SU-DHL-6 (cell line): ENCODE data around the gene C13orf46.

Experiments used
- H2AFZ ChIP-seq: fragments of 200-600 bp; sonication (generic); 2 replicates; pipeline ENCODE4 v1.6.1; 2014; ENCODE audit warnings: low read depth, mild to moderate bottlenecking, moderate library complexity, mixed read lengths, antibody characterized with exemption, low read length; ENCODE audit not compliant: severe bottlenecking
- H3F3A ChIP-seq: fragments of 200-600 bp; shearing (Covaris generic); 2 replicates; pipeline ENCODE4 v1.6.0; 2016; ENCODE audit warnings: antibody characterized with exemption, mild to moderate bottlenecking; ENCODE audit not compliant: insufficient read depth
- H3K27ac ChIP-seq: fragments of 200-600 bp; sonication (generic); 2 replicates; pipeline ENCODE4 v1.5.1; 2016; ENCODE audit warnings: low read depth, mild to moderate bottlenecking, low read length, moderate library complexity, mixed read lengths
- H3K27me3 ChIP-seq: fragments of 200-600 bp; sonication (generic), shearing (Covaris generic); 2 replicates; pipeline ENCODE4 v1.6.0; 2014; ENCODE audit warnings: mild to moderate bottlenecking, low read length
- H3K36me3 ChIP-seq: fragments of 200-600 bp; sonication (generic); 2 replicates; pipeline ENCODE4 v1.6.1; 2014; ENCODE audit warnings: mild to moderate bottlenecking, low read length, mixed read lengths
- H3K4me2 ChIP-seq: fragments of 300-600, 200-600 bp; shearing (Covaris generic), sonication (generic); 2 replicates; pipeline ENCODE4 v1.6.0; 2014; ENCODE audit warnings: low read length, low read depth, mild to moderate bottlenecking; ENCODE audit not compliant: poor library complexity, severe bottlenecking
- H3K4me3 ChIP-seq: fragments of 200-600 bp; sonication (generic); 2 replicates; pipeline ENCODE4 v1.5.1; 2014; ENCODE audit warnings: antibody characterized with exemption, low read length, mild to moderate bottlenecking, mixed read lengths; ENCODE audit not compliant: insufficient read depth, poor library complexity, severe bottlenecking
- H3K79me2 ChIP-seq: fragments of 200-600 bp; sonication (generic); 2 replicates; pipeline ENCODE4 v1.6.1; 2014; ENCODE audit warnings: mild to moderate bottlenecking, low read length, moderate library complexity; ENCODE audit not compliant: insufficient read depth
- H3K9ac ChIP-seq: fragments of 200-600 bp; sonication (generic); 2 replicates; pipeline ENCODE4 v1.7.0; 2014; ENCODE audit warnings: mild to moderate bottlenecking, low read length
- H3K9me2 ChIP-seq: fragments of 200-600 bp; sonication (generic); replicated peaks from 2 replicates; pipeline ENCODE4 v1.6.1; 2014; ENCODE audit warnings: low read length; ENCODE audit not compliant: insufficient read depth
- H3K9me3 ChIP-seq: fragments of 200-600 bp; sonication (generic); 2 replicates; pipeline ENCODE4 v1.6.1; 2014; ENCODE audit warnings: low read length, mixed read lengths; ENCODE audit not compliant: insufficient read depth
- H4K20me1 ChIP-seq: fragments of 200-600 bp; sonication (generic); 2 replicates; pipeline ENCODE4 v1.6.1; 2014; ENCODE audit warnings: low read depth, mild to moderate bottlenecking, antibody characterized with exemption, low read length, moderate library complexity, mixed read lengths
- EZH2phosphoT487 ChIP-seq: fragments of 200-600 bp; sonication (generic), shearing (Covaris generic); conservative IDR thresholded peaks from 2 replicates; pipeline ENCODE4 v1.6.1; 2018; ENCODE audit warnings: mild to moderate bottlenecking, antibody characterized with exemption, low read length, moderate library complexity, mixed read lengths
- TF ChIP-seq, protein P1 (sequence below): fragments of 200-600 bp; sonication (generic); IDR thresholded peaks from one replicate; pipeline ENCODE4 v1.5.1; 2017; ENCODE audit warnings: antibody characterized with exemption, mild to moderate bottlenecking, low read length, moderate library complexity; ENCODE audit not compliant: insufficient read depth, poor library complexity, severe bottlenecking

C13orf46 gene

DNA sequence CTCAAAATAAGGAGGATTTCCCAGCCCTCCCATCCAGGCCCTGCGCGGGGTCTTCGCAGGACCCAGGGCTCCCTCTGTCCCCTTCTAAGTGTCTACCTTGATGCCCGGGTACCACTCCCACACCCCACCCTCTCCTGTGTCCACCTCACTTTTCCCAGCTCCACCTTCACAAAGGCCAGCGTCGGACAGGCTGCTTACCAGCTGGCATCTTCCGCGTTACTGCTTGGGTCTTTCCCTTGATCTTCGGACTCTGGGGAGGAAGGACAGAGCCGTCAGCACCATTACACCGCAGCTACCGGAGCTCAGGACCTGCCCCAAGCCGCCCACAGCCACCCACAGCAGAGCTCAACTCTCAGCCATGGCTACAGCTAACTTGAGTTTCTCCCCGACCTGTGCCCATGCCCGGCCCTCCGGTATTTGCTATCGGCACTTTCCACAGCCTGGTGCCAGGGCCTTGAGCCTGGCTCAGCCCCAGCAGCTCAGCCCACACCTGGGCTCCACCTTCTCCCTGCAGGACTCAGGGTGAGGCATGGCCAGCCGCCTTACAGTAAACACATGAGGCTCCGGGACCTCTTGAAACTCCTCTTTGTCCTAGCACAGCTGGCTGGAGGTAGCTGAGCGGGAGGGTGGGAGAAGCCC lies 3.8 kb downstream of the C13orf46 start:
- H3K4me2 ChIP-seq = no peak overlapping the region
- H3K9ac ChIP-seq = no peak overlapping the region

DNA sequence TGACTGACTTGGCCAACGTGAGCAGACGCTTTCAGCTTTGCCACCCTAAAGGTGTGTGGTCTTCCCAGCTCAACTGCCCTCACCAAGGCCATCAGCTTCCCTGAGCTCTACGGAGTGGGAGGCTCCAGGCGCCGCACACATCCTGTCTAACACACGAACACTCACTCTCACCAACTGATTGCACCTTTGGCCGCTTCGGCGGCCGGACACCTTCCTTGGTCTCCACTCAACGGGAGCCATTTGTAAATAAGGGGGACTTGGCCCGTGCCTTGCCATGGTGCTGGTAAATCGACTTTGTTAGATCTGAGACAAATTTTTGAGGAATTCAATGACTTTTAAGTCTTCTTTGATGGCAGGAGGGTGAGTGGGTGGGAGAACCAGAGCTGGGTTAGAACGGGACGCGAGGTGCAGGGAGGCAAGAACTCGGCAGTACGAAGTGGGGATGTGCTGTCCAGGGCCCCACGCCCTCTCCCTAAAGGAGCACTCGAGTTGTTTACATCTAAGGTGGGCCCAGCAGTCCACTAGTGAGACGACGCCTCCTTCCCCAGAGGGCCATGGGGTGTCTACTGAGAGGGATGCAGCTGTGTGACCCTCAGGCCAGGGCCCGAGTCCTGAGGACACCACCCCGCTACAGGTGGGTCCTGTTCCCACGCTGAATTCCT lies 4.4 kb downstream of the C13orf46 start:
- no peaks in the 10 kb centered on the region for H3K27me3 ChIP-seq
- H2AFZ ChIP-seq = no peak overlapping the region
- H3F3A ChIP-seq = no peaks in the 10 kb centered on the region
- no peak overlapping the region for H3K4me3 ChIP-seq
- H4K20me1 ChIP-seq = no peaks in the 10 kb centered on the region
- H3K9ac ChIP-seq = no peak overlapping the region
- H3K9me3 ChIP-seq = no peaks in the 10 kb centered on the region
- no peak overlapping the region for H3K27ac ChIP-seq
- H3K9me2 ChIP-seq = no peaks in the 10 kb centered on the region
- TF ChIP-seq, protein P1, sequence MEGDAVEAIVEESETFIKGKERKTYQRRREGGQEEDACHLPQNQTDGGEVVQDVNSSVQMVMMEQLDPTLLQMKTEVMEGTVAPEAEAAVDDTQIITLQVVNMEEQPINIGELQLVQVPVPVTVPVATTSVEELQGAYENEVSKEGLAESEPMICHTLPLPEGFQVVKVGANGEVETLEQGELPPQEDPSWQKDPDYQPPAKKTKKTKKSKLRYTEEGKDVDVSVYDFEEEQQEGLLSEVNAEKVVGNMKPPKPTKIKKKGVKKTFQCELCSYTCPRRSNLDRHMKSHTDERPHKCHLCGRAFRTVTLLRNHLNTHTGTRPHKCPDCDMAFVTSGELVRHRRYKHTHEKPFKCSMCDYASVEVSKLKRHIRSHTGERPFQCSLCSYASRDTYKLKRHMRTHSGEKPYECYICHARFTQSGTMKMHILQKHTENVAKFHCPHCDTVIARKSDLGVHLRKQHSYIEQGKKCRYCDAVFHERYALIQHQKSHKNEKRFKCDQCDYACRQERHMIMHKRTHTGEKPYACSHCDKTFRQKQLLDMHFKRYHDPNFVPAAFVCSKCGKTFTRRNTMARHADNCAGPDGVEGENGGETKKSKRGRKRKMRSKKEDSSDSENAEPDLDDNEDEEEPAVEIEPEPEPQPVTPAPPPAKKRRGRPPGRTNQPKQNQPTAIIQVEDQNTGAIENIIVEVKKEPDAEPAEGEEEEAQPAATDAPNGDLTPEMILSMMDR = no peak
- TF ChIP-seq EZH2phosphoT487 = no peak
- no peaks in the 10 kb centered on the region for H3K36me3 ChIP-seq
- no peaks in the 10 kb centered on the region for H3K79me2 ChIP-seq
- no peak overlapping the region for H3K4me2 ChIP-seq

More for the DNA sequence above, 3.8 kb downstream of the C13orf46 start:
- Histone ChIP-seq H3K27ac (no peak overlapping the region), H3K9me2 (no peaks in the 10 kb centered on the region), H3K36me3 (no peaks in the 10 kb centered on the region), H3K79me2 (no peaks in the 10 kb centered on the region), H3K9me3 (no peaks in the 10 kb centered on the region), H3F3A (no peaks in the 10 kb centered on the region), H2AFZ (no peak overlapping the region), H4K20me1 (no peaks in the 10 kb centered on the region), H3K27me3 (no peaks in the 10 kb centered on the region), H3K4me3 (no peak overlapping the region)
- TF ChIP-seq, protein P1 = no peak
- TF ChIP-seq EZH2phosphoT487 = no peak

DNA sequence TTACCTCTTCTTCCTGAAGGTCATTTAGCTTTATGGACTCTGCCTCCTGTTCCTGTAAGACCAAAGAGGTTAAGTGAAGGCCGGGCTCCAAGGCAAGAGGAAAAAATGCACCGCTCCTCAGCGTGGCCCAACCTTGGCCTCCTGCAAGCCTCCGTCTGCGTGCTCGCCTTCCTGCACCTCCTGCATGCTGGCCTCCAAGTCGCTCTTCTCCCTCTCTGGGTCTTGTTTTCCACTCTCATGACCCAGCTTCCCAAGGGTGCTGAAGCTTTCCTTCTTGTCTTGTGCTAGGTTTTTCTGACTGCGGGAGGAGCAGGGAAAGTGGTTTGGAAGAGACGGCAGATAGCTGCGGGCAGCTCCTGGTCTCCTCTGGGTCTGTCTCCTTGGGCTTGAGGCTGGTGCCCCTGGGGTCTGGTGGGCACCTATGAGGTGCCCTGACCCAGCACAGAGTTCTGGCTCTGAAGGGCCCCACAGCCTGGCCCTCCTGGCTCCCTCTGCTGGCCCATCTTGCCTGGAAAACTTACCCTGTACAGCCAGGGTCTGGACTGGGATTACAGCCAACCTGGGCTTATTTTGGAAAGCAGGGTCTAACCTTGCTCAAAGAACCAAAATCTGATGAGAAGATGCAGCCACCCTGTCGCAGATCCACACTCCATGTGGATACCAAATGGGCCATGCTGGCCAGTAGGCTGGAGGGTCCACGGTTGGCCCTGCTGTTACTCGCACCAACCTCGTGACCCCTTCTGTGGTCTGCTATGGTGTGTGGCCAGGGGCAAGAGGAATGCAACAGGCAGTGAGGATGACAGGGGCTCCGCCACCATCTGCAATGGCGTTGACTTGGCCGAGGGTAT lies 5.2 kb downstream of the C13orf46 start:
- H4K20me1 ChIP-seq = no peaks in the 10 kb centered on the region
- H3K36me3 ChIP-seq = no peaks in the 10 kb centered on the region
- H3K79me2 ChIP-seq = no peaks in the 10 kb centered on the region
- H3K9ac ChIP-seq = no peak overlapping the region
- no peaks in the 10 kb centered on the region for H3K27me3 ChIP-seq
- no peak overlapping the region for H3K4me3 ChIP-seq
- H3K27ac ChIP-seq = no peak overlapping the region
- H3K9me2 ChIP-seq = no peaks in the 10 kb centered on the region
- H2AFZ ChIP-seq = no peak overlapping the region
- H3F3A ChIP-seq = no peaks in the 10 kb centered on the region
- no peaks in the 10 kb centered on the region for H3K9me3 ChIP-seq
- TF ChIP-seq, protein P1 = no peak
- no peak for TF ChIP-seq EZH2phosphoT487
- H3K4me2 ChIP-seq = no peak overlapping the region
